HG03097 (cell line): ENCODE results near the gene NRG3.

ENCODE experiments used
- ATAC-seq: cut with Tn5 transposase; IDR thresholded peaks from one replicate; pipeline ENCODE4 v1.9.1; 2021; ENCODE audit not compliant: unreplicated experiment, low FRiP score

The NRG3 gene

GRCh38 chr10:82353381-82353780, 478.4 kb downstream of the NRG3 start:
- no peak for ATAC-seq

GRCh38 chr10:82358486-82359099, 483.6 kb downstream of the NRG3 start:
- no peak for ATAC-seq

GRCh38 chr10:82361256-82361655, 486.3 kb downstream of the NRG3 start:
- ATAC-seq, result no peak

GRCh38 chr10:82377608-82378007, 502.6 kb downstream of the NRG3 start:
- no peak for ATAC-seq

GRCh38 chr10:82378146-82378545, 503.2 kb downstream of the NRG3 start:
- ATAC-seq, result no peak

GRCh38 chr10:82383350-82383749, 508.4 kb downstream of the NRG3 start:
- no peak for ATAC-seq

- no peak for ATAC-seq
Measured at GRCh38 chr10:82390866-82391658, 516.1 kb downstream of the NRG3 start.

- ATAC-seq, result no peak
Measured at GRCh38 chr10:82391971-82392370, 517.0 kb downstream of the NRG3 start.

- no peak for ATAC-seq
Measured at GRCh38 chr10:82392533-82392932, 517.5 kb downstream of the NRG3 start.

GRCh38 chr10:82394122-82394521, 519.1 kb downstream of the NRG3 start:
- ATAC-seq, result no peak

- ATAC-seq, result no peak
Measured at GRCh38 chr10:82394987-82395386, 520.0 kb downstream of the NRG3 start.

GRCh38 chr10:82396886-82397285, 521.9 kb downstream of the NRG3 start:
- no peak for ATAC-seq

GRCh38 chr10:82397854-82398253, 522.9 kb downstream of the NRG3 start:
- ATAC-seq, result no peak

GRCh38 chr10:82399850-82400249, 524.9 kb downstream of the NRG3 start:
- no peak for ATAC-seq

GRCh38 chr10:82400841-82401240, 525.8 kb downstream of the NRG3 start:
- ATAC-seq, result no peak

GRCh38 chr10:82402906-82403401, 528.0 kb downstream of the NRG3 start:
- ATAC-seq, result no peak

- ATAC-seq, result no peak
Measured at GRCh38 chr10:82409671-82410070, 534.7 kb downstream of the NRG3 start.

GRCh38 chr10:82411416-82411815, 536.4 kb downstream of the NRG3 start:
- no peak for ATAC-seq

- no peak for ATAC-seq
Measured at GRCh38 chr10:82420001-82420400, 545.0 kb downstream of the NRG3 start.

GRCh38 chr10:82429302-82429701, 554.3 kb downstream of the NRG3 start:
- ATAC-seq, result no peak

GRCh38 chr10:82438277-82438676, 563.3 kb downstream of the NRG3 start:
- ATAC-seq, result no peak

GRCh38 chr10:82440775-82441174, 565.8 kb downstream of the NRG3 start:
- ATAC-seq, result no peak
